HG02938 (cell line): ENCODE data around the gene PYM1.
"Not testable (repeated sequence)": the region's sequence is repeated elsewhere in the genome, so short reads cannot be mapped to it uniquely, and the experiment has no call there.

Experiments
- ATAC-seq: cut with Tn5 transposase; IDR thresholded peaks from one replicate; pipeline ENCODE4 v1.9.1; 2021; ENCODE audit warnings: mild to moderate bottlenecking, moderate library complexity; ENCODE audit not compliant: unreplicated experiment

The PYM1 gene

DNA sequence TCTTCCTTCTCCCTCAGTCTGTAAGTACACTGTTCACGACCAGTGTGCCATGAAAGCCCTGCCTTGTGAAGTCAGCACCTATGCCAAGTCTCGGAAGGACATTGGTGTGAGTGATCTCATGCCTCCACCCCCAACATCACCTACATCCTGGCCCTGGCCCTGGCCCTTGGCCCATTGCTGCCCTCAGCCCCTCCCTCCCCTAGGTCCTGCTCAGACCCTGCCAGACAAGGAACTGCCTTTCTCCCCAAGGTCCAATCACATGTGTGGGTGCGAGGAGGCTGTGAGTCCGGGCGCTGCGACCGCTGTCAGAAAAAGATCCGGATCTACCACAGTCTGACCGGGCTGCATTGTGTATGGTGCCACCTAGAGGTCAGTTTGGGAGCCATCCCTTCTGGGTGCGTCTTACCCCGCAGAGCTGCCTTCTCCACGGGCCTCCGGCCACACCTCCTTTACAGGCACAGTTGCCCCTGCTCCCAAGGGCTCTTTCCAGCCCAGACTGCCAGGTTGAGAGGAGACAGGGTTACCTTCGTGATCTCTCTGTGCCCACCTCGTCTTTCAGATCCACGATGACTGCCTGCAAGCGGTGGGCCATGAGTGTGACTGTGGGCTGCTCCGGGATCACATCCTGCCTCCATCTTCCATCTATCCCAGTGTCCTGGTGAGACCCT is 12.5 kb upstream of the PYM1 start:
- ATAC-seq: peak; percentile 98

DNA sequence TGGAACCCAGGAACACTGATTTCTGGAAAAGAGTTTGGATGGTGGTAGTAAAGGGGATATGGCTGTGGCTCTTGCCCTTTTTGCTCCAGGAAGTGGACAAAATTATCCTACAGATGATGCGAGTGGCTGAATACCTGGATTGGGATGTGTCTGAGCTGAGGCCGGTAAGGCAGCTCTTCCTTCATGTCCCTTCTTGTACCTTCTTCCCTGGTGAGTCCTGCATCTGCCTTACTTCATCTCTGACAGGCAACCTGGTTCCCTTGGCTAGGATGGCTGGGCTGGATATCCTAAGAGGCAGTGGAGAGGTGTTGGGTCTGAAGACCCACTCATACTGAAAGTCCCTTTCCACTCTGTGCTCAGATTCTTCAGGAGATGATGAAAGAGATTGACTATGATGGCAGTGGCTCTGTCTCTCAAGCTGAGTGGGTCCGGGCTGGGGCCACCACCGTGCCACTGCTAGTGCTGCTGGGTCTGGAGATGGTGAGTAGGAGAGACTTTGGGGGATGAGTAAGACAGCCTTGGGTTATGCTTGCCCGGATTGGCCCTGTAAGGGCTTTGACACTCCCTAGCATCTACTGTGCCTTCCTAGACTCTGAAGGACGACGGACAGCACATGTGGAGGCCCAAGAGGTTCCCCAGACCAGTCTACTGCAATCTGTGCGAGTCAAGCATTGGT is 11.3 kb upstream of the PYM1 start:
- no peak for ATAC-seq

DNA sequence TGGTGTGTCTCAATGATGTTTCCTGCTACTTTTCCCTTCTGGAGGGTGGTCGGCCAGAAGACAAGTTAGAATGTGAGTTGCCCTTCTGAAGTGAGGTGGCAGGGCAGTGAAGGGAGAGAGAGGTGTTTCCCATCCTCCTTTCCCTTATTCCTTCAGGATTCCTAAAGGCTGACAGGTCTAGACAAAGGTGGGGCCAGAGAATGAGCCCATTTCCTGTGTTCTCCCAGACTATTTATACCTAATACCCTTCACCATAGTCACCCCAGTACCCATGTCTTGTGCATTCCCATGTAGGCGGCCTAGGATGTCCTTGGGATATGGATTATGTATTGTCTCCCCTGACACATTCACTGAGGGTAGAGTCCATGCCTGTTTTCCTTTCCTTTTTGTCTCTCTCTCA is 10.3 kb upstream of the PYM1 start:
- no peak for ATAC-seq

DNA sequence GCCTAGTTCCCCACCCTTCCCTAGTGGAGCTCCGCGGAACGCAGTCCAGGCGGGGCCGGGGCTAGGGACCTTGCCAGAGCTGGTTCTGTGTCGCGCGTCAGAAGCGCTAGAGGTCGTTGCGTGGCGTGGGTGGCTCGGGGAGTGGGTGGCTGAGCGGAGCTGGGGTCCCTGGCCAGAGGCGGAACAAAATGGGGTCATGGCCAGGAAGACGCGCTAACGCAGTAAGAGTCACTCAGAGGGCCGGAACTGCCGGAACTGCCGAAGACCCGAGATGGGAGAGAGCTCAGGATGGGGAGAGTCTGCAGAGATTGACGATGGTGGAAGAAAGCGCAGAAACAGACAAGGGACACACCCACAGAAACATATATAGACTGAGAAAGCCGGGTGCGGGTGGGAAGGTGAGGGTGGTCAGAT is 8.1 kb upstream of the PYM1 start:
- no peak for ATAC-seq

- no peak for ATAC-seq
Measured at GRCh38 chr12:55934773-55935172, 7.1 kb upstream of the PYM1 start.

DNA sequence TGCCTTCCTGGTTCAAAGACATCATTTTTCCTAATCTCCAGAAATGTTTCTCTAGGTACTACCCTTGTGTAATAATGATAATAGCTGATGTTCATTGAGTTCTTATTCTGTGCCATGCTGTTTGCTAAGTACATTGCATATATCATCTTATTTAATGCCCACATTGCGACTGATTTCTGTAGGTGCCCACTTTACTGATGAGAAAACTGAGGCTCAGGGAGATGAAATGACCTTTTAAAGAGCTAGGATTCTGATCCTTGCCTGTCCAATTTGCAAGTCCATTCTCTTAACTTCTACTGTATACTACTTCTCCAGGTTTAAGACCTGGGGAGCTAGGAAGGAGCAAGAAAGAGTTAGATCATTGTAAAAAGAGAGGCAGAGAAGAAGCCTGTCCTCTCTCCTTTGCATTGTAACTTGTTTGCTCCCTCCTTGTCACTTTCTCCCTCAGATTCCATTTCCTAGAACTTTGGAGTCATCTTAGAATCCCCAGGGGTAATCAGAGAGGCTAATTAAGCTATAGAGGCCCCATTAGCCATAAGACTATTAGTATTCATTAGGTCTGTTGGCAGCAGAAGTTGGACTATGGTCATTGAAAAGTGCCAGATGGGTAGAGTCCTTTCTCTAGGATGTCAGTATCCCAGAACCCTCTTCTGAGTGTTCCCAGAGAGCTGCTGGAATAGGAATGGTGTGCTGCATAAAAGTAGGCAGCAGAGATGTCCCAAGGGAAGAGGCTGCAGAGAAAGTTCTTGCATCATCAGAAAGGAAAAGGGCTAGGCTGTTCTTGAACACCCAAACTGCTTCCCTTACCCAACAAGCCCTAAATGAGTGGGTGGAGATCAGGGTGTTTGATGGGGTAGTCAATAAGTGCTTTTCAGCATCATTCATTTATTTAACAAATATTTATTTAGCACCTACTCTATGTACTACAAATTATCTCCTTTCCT is 6.4 kb upstream of the PYM1 start:
- no peak for ATAC-seq

- no peak for ATAC-seq
Measured at GRCh38 chr12:55933169-55933798, 5.6 kb upstream of the PYM1 start.

DNA sequence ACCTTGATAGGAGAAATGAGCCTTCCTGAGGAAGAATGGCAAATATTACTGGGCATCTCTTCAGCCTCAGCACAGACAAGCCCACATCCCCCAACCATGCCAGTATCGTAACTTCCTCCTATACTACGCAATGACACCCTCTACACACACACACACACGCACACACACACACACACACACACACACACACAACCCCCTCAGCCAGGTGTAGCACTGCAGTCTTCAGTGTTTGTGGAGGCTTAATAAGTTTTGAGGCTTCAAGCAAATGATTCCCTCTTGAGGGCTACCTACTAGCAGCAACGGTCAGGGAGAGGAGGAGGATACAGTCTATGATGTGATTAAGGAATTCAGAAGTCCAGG is 4.8 kb upstream of the PYM1 start:
- ATAC-seq: no peak

GRCh38 chr12:55931780-55932550 is 4.3 kb upstream of the PYM1 start:
- ATAC-seq: no peak

DNA sequence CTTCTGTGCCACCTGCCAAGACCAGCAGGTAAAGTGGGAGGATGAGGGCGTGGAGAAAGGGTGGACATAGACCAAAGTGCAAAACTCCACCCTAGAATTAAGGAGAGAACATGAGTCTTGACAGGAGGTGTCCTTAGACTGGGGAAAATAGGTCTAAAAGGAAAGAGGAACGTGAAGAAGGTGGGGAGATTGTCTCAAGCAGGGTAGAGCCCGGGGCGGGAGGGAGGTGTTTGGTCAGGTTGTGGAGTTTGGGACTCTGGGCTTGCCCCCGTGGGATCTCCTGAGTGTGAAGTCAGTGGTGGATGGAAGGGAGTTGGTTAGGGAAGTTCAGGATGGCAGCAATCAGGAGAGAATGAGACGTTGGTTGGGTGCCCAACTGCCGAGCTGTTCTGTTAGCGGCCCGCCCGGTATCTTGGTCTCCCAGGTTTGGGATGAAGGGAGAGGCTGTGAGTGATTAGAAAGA is 3.7 kb upstream of the PYM1 start:
- no peak for ATAC-seq

DNA sequence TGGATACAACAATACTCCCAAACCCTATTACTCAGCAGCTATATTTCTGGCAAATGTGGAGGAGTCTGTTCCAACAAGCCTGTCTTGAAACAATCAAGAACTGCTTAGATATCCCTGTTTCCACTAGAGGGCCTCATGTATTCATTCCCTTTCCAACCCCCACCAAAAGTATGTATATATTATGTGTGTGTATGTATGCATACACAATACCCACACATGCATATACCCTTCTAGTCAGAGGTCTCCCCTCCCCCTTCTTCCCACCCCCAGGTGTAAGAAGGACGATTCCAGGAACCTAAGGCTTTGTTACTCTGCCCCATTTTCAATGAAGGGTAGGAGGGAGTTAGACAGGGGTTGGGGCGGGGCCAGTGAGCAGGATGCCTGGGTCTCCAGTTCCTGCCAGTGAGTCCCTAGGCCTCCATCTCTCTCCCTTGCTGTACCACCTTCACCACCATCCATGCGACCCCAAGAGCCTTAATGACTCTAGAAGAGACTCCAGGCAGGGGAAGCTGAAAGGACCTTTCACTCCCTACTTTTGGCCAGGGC is 3.1 kb upstream of the PYM1 start, which contains the start of gene DGKA:
Gene DGKA (plus strand): TSS at position 392 of the 546 bp plus-strand sequence. CDS start 5,342 bp downstream, outside the sequence.
- no peak for ATAC-seq

DNA sequence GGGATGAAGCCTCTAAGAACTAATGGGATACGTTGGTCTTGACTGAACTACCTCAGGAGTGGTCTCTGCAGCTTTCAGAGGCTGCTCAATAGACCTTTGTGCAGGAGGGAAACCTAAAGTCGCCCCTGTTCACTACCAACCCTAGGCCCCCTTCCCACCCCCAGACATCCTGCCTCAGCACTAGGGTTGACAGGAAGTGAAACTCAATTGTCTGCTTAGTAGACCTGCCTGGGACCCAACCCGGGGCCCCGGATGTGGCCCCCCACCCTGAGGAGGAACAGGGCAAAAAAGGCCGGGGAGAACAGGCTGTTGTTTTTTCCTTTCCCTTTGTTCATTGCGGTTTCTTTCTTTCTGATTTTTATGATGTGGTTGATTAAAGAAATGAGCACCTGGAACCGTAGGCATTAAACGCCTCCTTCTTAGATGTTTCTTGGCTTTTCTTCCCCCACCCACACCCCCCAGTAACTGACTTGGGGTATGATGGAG is 1.7 kb upstream of the PYM1 start:
- ATAC-seq: peak; percentile 33

DNA sequence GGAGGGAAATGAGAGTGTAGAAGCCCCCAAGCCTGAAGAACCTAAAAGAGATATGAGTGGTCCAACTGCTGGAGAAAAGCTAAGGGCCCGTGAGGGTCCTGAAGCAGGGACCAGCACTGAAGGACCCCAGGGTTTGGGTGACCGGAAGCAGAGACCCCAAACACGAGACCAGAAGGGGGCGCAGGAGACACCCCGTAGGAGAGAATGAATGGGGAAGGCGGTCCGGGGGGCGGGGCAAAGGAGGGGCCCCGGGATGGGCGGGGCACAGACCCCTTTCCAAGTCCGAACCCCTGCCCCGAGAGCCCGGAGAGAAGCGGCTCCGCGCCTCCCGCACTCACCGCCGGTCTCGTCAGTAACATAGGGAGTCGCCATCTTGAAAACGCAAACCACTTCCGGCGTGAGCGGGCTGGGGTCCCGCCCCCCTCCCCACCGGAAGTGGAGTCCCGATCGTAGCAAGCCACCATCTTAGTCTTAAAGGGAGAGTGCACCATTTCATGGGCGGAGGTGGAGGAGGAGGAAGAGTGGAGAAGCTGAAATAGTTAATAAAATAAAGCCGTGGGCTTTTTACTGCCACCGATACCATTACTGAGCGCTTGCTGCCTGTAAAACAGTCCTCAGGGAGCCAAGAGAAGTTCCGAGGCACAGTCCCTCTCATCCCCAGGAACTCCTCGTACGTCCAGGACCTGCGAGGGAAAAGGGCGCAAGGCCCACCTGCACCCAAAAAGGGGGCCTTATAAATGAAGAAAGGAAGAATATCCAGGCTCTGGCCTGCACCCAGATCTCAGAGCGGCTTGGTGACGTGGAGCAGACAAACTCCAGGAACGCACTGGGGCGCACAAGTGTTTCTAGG is 731 bp downstream of the PYM1 start:
- ATAC-seq: peak; percentile 48

GRCh38 chr12:55925870-55926737 is 1.6 kb downstream of the PYM1 start:
- no peak for ATAC-seq

GRCh38 chr12:55925371-55925770 is 2.3 kb downstream of the PYM1 start:
- ATAC-seq: no peak

- ATAC-seq: not testable (repeated sequence)
Measured at GRCh38 chr12:55923648-55924047, 4.0 kb downstream of the PYM1 start.

DNA sequence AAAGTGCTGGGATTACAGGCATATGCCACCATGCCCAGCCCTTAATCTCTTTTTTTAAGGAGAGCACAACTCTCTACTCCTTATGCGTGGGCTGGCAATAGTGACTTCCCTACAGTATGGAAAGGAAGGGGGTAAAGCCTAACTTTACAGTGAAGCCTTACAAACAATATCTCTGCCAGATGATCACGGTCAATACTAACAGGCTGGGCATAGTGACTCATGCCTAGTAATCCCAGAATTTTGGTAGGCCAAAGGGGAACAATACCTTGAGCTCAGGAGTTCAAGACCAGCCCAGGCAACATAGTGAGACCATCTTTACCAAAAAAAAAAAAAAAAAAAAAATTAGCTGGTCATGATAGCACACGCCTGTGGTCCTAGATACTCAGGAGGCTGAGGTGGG is 5.6 kb downstream of the PYM1 start:
- ATAC-seq: no peak

GRCh38 chr12:55919032-55919431 is 8.7 kb downstream of the PYM1 start:
- ATAC-seq: not testable (repeated sequence)
